HG03039 (cell line): ENCODE data around the gene ADGRA3.

Source experiments
- ATAC-seq: cut with Tn5 transposase; IDR thresholded peaks from one replicate; pipeline ENCODE4 v1.9.1; 2021; ENCODE audit warnings: mild to moderate bottlenecking, moderate library complexity; ENCODE audit not compliant: unreplicated experiment

ADGRA3 gene

DNA sequence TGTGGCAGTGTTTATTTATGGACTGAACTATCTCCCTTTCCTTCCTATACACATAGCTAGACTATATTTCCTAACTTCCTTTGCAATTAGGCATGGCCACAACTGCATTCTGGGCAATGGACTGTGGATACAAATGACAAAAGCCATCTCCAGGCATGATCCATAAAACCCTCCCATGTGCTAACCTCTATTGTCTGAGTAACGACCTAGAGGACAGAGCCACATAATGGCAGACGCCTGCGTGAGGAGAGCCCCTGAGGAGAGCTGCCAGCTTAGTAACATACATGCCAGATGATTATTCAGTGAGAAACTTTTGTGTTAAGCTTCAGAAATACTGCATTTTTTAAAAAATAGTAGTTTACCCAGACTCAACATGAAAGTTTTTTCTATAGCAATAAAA is 142.9 kb downstream of the ADGRA3 start:
- no peak for ATAC-seq

DNA sequence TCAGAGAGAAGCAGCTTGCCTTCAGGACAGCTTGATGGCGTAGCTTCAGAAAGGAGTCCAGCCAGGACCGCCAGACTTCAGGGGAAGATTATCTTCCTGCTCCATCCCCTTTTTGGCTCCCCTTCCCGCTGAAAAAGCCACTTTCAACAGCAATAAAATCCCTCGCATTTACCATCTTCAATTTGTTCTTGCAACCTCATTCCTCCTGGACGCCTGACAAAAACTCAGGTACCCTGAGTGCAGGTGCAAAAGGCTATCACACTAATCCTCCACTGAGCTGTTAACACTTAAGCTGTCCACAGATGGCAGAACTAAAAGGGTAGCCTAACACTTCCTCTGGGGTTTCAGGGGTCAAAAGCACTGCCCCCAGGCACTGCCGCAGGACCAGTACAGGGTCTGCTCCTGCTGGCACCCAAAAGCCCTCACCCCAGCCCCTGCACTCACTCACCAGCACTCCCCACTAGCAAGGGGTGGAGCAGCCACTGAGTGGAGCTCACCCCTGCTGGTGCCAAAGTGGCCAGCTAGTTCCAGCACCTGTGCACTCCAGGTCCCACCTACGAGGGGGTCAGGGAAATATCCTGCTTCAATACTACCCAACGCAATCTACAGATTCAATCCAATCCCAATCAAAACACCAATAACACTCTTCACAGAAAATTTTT is 145.8 kb downstream of the ADGRA3 start:
- ATAC-seq = no peak

DNA sequence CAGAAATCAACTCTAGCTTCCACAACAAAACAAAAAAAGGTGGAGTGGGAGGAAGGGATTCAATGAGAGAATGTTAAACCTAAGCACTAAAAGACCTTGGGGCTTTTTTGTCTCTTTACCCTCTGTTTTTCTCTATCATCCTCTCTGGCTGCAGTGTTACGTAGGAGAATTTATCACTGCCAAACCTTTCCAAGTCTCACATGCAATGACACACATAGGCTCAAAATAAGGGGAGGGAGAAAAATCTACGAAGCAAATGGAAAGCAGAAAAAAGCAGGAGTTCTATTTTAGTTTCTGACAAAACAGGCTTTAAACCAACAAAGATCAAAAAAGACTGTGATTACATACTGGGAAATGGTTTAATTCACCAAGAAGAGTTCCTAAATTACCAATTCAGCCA is 152.1 kb downstream of the ADGRA3 start:
- ATAC-seq = no peak

DNA sequence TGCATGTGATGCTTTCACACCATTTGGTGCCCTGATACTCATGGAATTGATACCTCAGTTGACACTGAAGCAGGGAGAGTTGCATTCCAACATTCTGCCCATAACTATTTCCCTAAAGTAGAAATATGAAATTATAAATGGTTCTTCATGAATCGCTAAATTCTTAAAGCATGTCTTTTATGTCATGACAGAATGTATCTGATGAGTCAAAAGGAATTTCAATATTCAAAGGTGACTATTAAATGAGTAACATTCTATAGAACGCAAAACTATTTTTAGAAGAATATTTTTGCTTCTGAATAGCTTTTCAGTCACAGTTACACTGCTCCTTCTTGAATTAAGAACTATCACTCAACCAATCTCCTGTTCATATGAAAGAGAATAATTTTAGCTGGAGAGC is 152.8 kb downstream of the ADGRA3 start:
- ATAC-seq = no peak

DNA sequence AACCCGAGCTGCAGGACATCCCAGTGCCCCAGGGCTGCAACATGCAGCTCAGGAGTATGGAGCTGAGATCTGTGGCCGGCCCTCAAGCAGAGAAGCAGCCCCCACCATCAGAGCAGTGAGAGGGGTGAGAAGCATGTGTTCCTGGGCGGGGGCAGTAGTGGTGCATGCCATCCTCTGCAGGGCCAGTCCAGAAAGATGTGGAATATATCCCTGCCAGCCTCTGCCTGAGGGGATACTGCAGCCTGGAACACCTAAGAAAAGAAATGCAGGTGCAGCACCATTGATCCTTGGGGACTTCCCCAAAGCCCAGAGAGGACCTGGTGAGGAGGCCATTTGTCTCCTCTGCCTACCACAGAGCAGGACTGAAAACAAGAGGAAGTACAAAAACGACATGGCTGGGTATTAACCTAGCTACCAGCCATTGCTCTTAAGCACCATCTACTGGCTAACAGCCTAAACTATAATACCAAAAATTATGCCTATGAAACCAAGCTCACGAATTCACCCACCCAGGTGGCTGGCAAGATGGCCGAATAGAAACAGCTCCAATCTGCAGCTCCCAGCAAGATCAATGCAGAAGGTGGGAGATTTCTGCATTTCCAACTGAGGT is 158.8 kb downstream of the ADGRA3 start:
- ATAC-seq = peak; percentile 87

DNA sequence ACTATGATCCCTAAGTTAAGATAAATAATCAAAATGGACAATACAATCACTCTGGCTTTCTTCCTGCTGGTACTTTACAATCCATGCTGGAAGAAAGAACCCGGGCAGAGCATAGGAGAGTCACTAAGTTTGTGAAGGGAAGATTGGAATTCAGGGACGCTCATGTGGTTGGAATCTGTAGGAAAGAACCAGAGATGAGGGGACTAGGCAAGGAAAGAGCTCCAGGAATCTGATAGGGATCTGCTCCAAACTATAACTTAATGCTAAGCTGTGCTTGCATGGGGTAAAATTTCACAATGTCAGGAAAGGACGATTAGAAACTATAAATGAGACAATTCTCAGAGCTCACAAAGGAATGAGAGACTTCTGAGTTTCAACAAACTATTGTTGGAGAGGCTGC is 167.5 kb downstream of the ADGRA3 start:
- no peak for ATAC-seq

DNA sequence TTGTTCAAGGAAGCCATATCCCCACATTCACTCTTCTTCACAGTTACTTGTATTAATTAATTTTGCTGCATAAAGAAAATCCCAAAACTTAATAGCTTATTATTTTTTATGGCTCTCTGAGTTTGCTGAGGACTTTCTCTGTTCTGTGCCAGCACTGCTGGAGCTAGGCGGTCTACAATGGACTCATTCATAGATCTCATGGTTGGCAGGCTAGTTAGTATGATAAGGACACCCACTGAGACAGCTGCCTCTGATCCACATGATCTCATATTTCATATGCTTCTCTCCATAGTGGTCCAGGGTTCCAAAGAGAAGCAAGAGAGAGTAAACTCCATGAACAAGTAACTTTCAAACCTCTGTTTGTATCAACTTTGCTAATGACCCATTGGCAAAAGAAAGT is 170.2 kb downstream of the ADGRA3 start:
- no peak for ATAC-seq

DNA sequence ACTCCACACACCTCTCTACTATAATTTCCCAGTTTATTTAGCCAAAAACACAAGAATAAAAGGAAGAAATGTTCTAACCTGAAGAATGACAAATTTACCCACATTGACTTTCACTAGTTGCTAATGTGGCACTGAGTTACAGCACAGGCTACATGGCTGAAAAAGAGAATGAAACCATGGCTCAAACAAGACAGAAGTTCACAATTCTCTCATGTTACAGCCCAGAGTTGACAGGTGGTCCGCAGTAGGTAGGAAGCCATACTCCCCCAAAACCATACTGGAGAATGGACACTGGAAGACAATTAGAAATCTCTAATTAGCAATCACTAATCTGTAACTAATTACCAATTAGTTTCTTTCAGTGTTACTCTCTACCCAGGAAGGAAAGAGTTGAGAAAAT is 170.8 kb downstream of the ADGRA3 start:
- ATAC-seq = no peak

DNA sequence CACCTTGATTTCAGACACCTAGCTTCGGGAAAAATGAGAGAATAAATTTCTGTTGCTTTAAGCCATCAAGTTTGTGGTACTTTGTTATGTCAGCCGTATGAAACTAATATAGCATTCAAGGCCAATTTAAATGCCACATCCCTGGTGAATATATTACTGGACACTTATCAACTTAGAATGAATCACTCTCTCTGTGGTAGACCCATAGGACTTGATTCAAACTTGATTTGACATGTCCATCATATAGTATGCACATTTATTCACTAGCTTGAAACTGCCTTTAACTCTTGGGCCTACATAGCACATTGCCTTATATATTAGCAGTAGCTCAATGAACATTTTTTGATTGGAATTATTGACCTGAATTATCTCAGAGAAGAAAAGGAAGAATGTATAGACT is 172.3 kb downstream of the ADGRA3 start:
- ATAC-seq = no peak

DNA sequence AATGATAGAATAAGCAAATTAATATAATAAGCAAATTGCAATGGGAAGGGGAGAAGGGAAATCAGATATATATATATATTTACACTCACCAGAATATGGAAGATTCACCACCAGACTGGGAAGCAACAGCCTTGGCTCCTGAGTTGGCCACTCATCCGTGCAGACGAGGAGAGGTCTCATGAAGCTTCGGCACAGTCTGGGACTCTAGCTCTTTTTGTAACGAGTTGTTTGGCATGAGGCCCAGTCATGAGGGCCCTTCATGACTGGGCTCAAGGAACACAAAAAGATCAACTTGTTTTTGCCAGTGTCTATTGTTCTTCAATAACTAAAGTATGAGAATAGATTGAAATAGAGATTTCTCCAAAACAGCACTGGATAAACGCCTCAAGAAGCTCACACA is 176.4 kb downstream of the ADGRA3 start:
- ATAC-seq = no peak

DNA sequence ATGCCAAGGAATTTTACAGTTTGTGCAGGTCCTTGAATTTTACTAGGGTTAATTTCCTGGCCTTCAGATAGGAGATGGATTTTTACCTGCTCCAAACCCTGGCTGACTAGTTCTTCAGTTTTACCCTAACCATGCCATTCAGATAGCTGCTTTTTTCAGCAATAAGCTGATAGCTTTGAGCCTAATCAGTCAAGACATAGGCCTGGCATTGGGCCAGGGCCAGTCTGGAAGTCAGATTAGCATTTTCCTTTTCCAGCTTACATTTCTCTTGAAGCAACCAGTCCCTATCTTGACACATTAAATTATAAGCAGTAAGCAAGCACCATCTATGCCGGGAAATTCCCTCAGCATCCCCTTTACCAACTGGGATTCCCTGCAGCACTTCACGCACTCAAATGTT is 177.1 kb downstream of the ADGRA3 start:
- ATAC-seq = no peak
